HG03520 (cell line): Measurements from ENCODE around the gene KANSL1.

Experiments used
- ATAC-seq: cut with Tn5 transposase; IDR thresholded peaks from one replicate; pipeline ENCODE4 v1.9.1; 2021; ENCODE audit warnings: mild to moderate bottlenecking, moderate library complexity; ENCODE audit not compliant: unreplicated experiment

KANSL1 gene

GRCh38 chr17:46044286-46044928, 148.8 kb downstream of the KANSL1 start:
- no peak for ATAC-seq

GRCh38 chr17:46043606-46044005, 149.6 kb downstream of the KANSL1 start:
- ATAC-seq = no peak

DNA sequence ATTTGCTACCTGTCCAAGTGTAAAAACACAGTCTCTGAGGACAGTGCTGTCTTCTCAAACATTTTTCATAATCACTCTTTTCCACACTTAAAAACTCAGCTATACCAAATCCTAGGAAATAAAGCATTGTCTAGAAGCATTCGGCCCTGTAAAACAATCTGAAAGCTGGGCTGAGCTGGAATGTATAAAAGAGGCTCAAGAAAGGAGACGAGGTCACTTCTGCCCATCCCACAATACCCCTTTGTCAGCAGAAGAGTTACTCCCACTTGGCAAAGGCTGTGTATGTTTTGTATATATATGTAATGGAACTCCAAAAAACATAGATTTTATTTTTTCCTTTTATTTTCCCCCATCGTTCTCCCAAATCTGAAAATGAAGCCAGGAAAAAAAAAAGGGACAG, 150.3 kb downstream of the KANSL1 start:
- ATAC-seq = no peak

DNA sequence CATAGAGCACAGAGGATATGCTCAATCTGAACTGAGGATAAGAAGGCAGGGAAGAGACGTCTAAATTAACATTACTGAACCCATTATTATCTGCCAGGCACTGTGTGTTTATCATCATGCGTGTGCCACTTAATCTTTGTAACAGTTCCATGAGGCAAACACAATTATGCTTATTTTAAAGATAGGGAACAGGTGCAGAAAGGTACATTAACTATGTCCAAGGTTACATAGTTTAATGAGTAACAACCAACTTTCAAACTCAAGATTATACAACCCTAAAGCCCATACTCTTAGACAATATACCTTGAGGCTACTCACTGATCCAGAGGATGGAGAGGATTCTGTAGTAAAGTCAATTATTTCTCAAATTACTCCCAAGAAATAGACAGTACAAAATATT, 151.0 kb downstream of the KANSL1 start:
- ATAC-seq = no peak

DNA sequence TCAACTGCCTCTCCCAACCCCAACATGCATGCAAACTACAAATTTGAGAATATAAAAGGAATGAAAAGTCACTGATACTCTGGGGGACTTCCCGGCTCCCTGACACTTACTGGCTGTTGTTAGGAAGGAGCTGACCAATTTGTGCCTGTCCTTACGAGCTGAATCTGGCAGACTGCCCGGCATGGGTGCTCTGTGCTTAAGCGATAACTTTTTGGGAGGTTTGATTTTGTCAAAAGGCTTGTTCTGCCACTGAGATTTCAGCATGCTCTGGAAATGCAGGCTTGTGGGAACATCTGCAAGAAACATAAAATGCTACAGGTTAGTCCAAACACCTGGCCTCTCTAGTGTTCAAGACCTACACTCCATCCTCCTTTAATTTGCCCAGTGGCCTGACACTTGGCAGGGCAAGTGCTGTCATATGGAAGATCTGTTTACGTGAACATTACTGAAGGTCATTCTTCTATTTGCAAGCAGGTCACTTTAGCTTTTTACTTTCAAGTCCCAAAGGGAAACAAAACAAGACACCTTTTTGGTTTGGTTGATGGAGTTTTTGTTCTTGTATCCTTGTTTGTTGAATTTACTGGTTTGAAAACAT, 153.5 kb downstream of the KANSL1 start:
- ATAC-seq = no peak

DNA sequence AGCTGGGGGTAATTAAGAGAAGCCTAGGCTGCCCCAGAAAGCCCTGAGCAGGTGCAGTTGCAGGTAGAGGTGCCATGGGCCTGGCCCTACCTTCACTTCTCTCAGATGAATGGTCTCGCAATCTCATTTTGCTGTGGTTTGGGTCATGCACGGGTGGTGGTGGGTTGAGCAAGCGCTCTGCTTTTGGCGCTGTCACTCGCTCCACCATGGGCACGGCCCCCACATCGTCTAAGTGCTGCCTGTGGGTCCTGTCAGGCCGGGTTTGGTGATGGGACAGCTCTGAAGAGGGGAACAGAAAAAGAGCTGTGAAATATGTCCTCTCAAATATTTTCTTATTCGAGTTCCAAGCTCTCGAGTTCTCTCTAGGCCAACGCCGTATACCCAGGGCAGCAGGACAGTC, 154.3 kb downstream of the KANSL1 start:
- ATAC-seq = no peak

GRCh38 chr17:46038414-46038813, 154.8 kb downstream of the KANSL1 start:
- no peak for ATAC-seq

- no peak for ATAC-seq
These were observed 155.4 kb downstream of the KANSL1 start for GRCh38 chr17:46037722-46038255.

DNA sequence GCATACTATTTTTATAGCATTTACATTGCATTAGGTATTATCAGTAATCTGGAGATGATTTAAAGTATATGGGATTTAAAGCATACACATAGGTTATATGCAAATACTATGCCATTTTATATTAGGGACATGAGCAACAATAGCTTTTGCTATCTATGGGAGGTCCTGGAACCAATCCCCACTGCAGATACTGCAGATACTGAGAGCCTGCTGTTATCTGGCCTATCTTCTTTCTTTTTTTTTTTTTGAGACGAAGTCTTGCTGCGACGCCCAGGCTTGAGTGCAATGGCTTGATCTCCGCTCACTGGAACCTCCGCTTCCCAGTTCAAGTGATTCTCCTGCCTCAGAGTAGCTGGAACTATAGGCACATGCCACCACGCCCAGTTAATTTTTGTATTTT, 156.7 kb downstream of the KANSL1 start:
- no peak for ATAC-seq

GRCh38 chr17:46035112-46035818, 158.0 kb downstream of the KANSL1 start:
- no peak for ATAC-seq

GRCh38 chr17:46033392-46033791, 159.8 kb downstream of the KANSL1 start:
- no peak for ATAC-seq

DNA sequence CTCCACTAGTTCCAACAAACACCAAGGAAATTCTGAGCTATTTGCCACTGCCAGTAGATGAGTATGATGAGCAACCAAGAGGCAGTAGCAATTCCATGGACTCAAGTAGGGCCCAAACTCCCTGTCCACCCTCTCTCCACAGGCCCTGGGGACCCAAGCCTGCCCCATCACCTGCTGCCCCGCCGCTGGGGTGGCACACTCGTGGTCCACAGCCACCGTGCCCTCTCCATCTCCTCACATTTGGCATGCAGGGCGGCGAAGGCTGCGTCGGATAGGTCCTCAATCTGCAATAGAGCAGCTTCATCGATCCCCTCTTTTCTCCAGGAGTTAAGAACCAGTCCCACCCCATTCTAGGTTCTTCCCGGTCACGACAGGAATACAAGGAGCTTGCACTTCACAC, 160.3 kb downstream of the KANSL1 start:
- no peak for ATAC-seq

DNA sequence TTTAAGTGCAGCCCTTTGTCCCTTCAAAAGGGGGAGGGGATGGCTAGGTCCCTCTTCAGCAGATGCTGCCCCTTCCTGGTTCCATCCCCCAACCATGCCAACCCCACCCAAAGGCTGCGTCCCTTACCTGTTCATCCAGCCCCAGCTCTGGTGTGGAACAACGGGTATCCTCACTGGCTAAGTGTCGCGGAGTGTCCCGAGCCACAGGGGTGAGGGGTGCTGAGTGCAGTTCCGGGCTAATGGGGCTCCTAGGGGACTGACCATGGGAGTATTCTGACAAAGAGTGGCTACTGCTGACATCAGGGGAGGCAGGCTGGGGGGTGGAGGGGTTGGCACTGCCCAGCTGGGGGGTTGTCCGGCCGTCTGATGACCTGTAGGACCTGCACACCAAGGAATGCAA, 161.3 kb downstream of the KANSL1 start:
- ATAC-seq = no peak

DNA sequence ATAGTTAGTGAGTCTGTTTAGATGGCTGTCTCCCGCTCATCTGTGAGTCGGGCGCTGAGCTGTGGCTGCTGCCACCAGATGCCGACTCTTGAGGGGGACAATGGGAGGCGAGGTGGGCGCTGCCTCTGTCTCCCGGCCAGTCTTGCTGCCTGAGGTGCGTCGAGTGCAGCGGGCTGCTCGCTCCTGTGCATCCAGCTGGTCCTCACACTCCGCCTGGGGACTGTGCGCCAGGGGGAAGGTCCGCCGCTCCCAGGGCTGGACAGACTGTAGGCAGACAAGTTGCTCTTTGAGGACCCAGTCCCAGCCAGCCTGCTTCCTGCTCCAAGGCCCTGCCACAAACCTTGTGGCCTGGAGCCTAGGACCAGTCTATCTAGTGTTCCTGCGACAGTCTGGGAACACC, 161.8 kb downstream of the KANSL1 start:
- ATAC-seq = no peak

DNA sequence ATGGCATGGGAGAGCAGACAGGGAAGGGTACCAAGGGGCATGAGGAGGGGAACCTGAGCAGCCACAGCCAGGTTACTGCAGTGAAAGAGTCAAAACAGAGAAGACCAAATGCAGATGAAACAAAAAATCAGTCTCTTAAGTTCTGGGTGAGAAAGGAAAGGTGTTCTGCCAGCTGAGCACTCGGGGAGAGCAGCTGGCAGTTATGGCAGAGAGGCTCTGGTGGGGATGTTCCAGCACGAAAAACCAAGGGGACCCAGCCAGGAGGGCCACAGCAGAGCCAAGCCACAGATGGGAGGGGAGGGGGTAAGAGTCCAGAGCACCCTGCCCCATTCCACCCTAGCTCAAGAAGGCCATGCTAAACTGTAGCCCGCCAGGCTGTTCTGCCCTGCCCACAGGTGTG, 162.5 kb downstream of the KANSL1 start:
- ATAC-seq = no peak

DNA sequence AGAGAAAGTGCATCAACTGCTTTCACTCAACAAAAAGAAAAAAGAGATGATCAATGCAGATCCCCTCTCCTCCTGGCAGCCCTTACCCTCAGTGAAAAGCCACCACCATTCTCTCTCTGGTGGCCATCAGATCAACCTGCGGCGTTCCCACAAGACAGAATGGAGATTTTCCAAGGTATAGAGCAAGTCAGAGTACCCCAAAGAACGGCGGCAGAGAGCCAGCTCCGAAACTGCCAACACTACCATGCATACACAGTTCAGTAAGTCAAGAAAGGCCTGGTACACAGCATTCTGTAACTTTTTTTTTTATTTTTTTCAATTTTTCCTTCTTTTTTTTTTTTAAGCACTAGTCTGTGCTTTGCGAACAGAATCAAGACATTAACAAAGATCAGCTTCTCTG, 163.6 kb downstream of the KANSL1 start:
- ATAC-seq = no peak

- no peak for ATAC-seq
These were observed 164.2 kb downstream of the KANSL1 start for GRCh38 chr17:46028981-46029565.

GRCh38 chr17:46028374-46028773, 164.9 kb downstream of the KANSL1 start:
- ATAC-seq = no peak

DNA sequence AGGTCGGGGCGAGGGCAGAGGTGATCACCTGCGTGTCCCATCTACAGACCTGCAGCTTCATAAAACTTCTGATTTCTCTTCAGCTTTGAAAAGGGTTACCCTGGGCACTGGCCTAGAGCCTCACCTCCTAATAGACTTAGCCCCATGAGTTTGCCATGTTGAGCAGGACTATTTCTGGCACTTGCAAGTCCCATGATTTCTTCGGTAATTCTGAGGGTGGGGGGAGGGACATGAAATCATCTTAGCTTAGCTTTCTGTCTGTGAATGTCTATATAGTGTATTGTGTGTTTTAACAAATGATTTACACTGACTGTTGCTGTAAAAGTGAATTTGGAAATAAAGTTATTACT, 165.3 kb downstream of the KANSL1 start:
- no peak for ATAC-seq

DNA sequence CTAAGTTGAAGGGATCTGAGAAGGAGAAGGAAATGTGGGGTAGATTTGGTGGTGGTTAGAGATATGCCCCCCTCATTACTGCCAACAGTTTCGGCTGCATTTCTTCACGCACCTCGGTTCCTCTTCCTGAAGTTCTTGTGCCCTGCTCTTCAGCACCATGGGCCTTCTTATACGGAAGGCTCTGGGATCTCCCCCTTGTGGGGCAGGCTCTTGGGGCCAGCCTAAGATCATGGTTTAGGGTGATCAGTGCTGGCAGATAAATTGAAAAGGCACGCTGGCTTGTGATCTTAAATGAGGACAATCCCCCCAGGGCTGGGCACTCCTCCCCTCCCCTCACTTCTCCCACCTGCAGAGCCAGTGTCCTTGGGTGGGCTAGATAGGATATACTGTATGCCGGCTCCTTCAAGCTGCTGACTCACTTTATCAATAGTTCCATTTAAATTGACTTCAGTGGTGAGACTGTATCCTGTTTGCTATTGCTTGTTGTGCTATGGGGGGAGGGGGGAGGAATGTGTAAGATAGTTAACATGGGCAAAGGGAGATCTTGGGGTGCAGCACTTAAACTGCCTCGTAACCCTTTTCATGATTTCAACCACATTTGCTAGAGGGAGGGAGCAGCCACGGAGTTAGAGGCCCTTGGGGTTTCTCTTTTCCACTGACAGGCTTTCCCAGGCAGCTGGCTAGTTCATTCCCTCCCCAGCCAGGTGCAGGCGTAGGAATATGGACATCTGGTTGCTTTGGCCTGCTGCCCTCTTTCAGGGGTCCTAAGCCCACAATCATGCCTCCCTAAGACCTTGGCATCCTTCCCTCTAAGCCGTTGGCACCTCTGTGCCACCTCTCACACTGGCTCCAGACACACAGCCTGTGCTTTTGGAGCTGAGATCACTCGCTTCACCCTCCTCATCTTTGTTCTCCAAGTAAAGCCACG, 165.9 kb downstream of the KANSL1 start:
- ATAC-seq = no peak
